ENCODE results near the gene MATN1. TPM values are rescaled to one million over a fixed set of nuclear protein-coding genes. Genes with fewer than 3 reads are reported as not detected.

The MATN1 gene
- total RNA-seq, 1 experiment from 2014 or later: not detected

- Mint-ChIP-seq H3K27me3 (ENCODE audit: insufficient read depth, unreplicated experiment) (no peaks in the 10 kb centered on the region), H3K27ac (ENCODE audit: unreplicated experiment) (no peak overlapping the region), H3K9me3 (ENCODE audit: unreplicated experiment) (no peaks in the 10 kb centered on the region), H3K4me1 (ENCODE audit: low read depth, unreplicated experiment) (no peaks in the 10 kb centered on the region), H3K4me3 (ENCODE audit: unreplicated experiment) (no peak overlapping the region), H3K36me3 (ENCODE audit: insufficient read depth, unreplicated experiment) (no peaks in the 10 kb centered on the region)
- intact Hi-C loops (cut with micrococcal nuclease; ENCODE audit: unreplicated experiment): no loop called here
- no TSS peak for BruUV-seq (replicated peaks)
- CTCF ChIA-PET: no interaction called here
- no peak overlapping the region for H3K4me3 ChIP-seq (ENCODE audit: low read depth, low read length)
- H3K4me1 ChIP-seq: no peaks in the 10 kb centered on the region
- DNase-seq: no peak
- no peaks in the 10 kb centered on the region for H3K9me3 ChIP-seq
- POLR2A ChIA-PET: no interaction called here
- TF ChIP-seq CTCF (IDR thresholded peaks at IDR 0.05; ENCODE audit: insufficient read depth in 1 of 2, low read depth in 1 of 2, low read length in 1 of 2, severe bottlenecking in 1 of 2, unreplicated experiment in 1 of 2): no peak
- H3K36me3 ChIP-seq (ENCODE audit: control insufficient read depth, insufficient read depth, low read length): no peaks in the 10 kb centered on the region
- no peaks in the 10 kb centered on the region for H3K27me3 ChIP-seq (replicated peaks; ENCODE audit: control insufficient read depth, insufficient read depth, low read length)
These were observed 31.9 kb upstream of the MATN1 start for GRCh38 chr1:30755334-30755733.

GRCh38 chr1:30754684-30755171, 31.3 kb upstream of the MATN1 start:
- ChIA-PET CTCF (no interaction called here), POLR2A (no interaction called here)
- TF ChIP-seq CTCF (IDR thresholded peaks at IDR 0.05; ENCODE audit: insufficient read depth in 1 of 2, low read depth in 1 of 2, low read length in 1 of 2, severe bottlenecking in 1 of 2, unreplicated experiment in 1 of 2): no peak
- no peak for DNase-seq
- Mint-ChIP-seq H3K4me1 (ENCODE audit: low read depth, unreplicated experiment) (no peaks in the 10 kb centered on the region), H3K4me3 (ENCODE audit: unreplicated experiment) (no peak overlapping the region), H3K9me3 (ENCODE audit: unreplicated experiment) (no peaks in the 10 kb centered on the region), H3K27me3 (ENCODE audit: insufficient read depth, unreplicated experiment) (no peaks in the 10 kb centered on the region), H3K36me3 (ENCODE audit: insufficient read depth, unreplicated experiment) (no peaks in the 10 kb centered on the region), H3K27ac (ENCODE audit: unreplicated experiment) (no peak overlapping the region)
- H3K36me3 ChIP-seq (ENCODE audit: control insufficient read depth, insufficient read depth, low read length): no peaks in the 10 kb centered on the region
- no TSS peak for BruUV-seq (replicated peaks)
- H3K4me1 ChIP-seq: no peaks in the 10 kb centered on the region
- intact Hi-C loops (cut with micrococcal nuclease; ENCODE audit: unreplicated experiment): no loop called here
- no peak overlapping the region for H3K4me3 ChIP-seq (ENCODE audit: low read depth, low read length)
- H3K27me3 ChIP-seq (replicated peaks; ENCODE audit: control insufficient read depth, insufficient read depth, low read length): no peaks in the 10 kb centered on the region
- no peaks in the 10 kb centered on the region for H3K9me3 ChIP-seq

- no peak for TF ChIP-seq CTCF (IDR thresholded peaks at IDR 0.05; ENCODE audit: insufficient read depth in 1 of 2, low read depth in 1 of 2, low read length in 1 of 2, severe bottlenecking in 1 of 2, unreplicated experiment in 1 of 2)
- Mint-ChIP-seq H3K27me3 (ENCODE audit: insufficient read depth, unreplicated experiment) (no peaks in the 10 kb centered on the region), H3K4me3 (ENCODE audit: unreplicated experiment) (no peak overlapping the region), H3K36me3 (ENCODE audit: insufficient read depth, unreplicated experiment) (no peaks in the 10 kb centered on the region), H3K27ac (ENCODE audit: unreplicated experiment) (no peak overlapping the region), H3K4me1 (ENCODE audit: low read depth, unreplicated experiment) (peaks cover 2% of the 10 kb centered on the region), H3K9me3 (ENCODE audit: unreplicated experiment) (no peaks in the 10 kb centered on the region)
- ChIA-PET CTCF (no interaction called here), POLR2A (no interaction called here)
- no peaks in the 10 kb centered on the region for H3K27me3 ChIP-seq (replicated peaks; ENCODE audit: control insufficient read depth, insufficient read depth, low read length)
- no peaks in the 10 kb centered on the region for H3K9me3 ChIP-seq
- no peaks in the 10 kb centered on the region for H3K36me3 ChIP-seq (ENCODE audit: control insufficient read depth, insufficient read depth, low read length)
- DNase-seq: no peak
- H3K4me1 ChIP-seq: no peaks in the 10 kb centered on the region
- BruUV-seq (replicated peaks): no TSS peak
- H3K4me3 ChIP-seq (ENCODE audit: low read depth, low read length): no peak overlapping the region
- intact Hi-C loops (cut with micrococcal nuclease; ENCODE audit: unreplicated experiment): no loop called here
These were observed 30.3 kb upstream of the MATN1 start for GRCh38 chr1:30753660-30754123.
